Measurements from ENCODE around the gene XPR1. TPM values are rescaled to one million over a fixed set of nuclear protein-coding genes. Genes with fewer than 3 reads are reported as not detected.

Gene XPR1
- total and polyA plus RNA-seq, 10 of the 15 experiments (the other 5 are each of a cell fraction or from before 2014, with no cell fraction given): 1.1 to 33.9 (median 11.3) TPM

- H3K9me3 ChIP-seq (replicated peaks; ENCODE audit: control insufficient read depth, insufficient read depth, low read length): no peaks in the 10 kb centered on the region
- in situ Hi-C loops (cut with MboI): no loop called here
- ChIA-PET RAD21 (ENCODE audit: unreplicated experiment) (no interaction called here), CTCF (interaction anchor here (0.6 to 0.8 kb wide), 2 partner anchors 180 to 275 kb away, joined by 3 to 4 read pairs; partner anchors contain the start of gene XPR1), POLR2A (no interaction called here), SMC1A (ENCODE audit: uncharacterized antibody, unreplicated experiment) (interaction anchor here (0.7 to 1.3 kb wide), 3 partner anchors 17 to 163 kb away, joined by 3 read pairs; no protein-coding TSS in a partner anchor)
- H3K27me3 ChIP-seq (replicated peaks in 1 of 2; ENCODE audit: control insufficient read depth in 2 of 2, insufficient read depth in 2 of 2, low read length in 1 of 2): no peaks in the 10 kb centered on the region
- H2AFZ ChIP-seq (ENCODE audit: control insufficient read depth, low read depth, low read length): no peak overlapping the region
- DNase-seq (ENCODE audit: low read depth, low spot score) (no peak), ATAC-seq (no peak), FAIRE-seq (no peak)
- peaks cover 0 to 4% of the 10 kb centered on the region in 2 experiments; a peak in 2 of 4 replicates for H3K36me3 ChIP-seq (ENCODE audit: control insufficient read depth in 2 of 2, insufficient read depth in 2 of 2, low read length in 1 of 2)
- no peak overlapping the region for H3K4me3 ChIP-seq
- H4K20me1 ChIP-seq (ENCODE audit: control insufficient read depth, insufficient read depth): no peaks in the 10 kb centered on the region
- no peaks in the 10 kb centered on the region for H3K4me1 ChIP-seq (ENCODE audit: control insufficient read depth, insufficient read depth, low read length)
- TF ChIP-seq HSF1 (IDR thresholded peaks at IDR 0.05; ENCODE audit: low read depth, low read length) (no peak), MEF2A (IDR thresholded peaks at IDR 0.05; ENCODE audit: insufficient read depth, low read depth, low read length) (no peak), ZBTB40 (IDR thresholded peaks at IDR 0.05; ENCODE audit: borderline replicate concordance) (no peak), RFX5 (IDR thresholded peaks at IDR 0.05; ENCODE audit: low read depth, low read length) (no peak), CHD2 (IDR thresholded peaks at IDR 0.05; ENCODE audit: borderline replicate concordance, low read depth, low read length) (no peak)
- no peak overlapping the region for H3K9ac ChIP-seq (ENCODE audit: control insufficient read depth, insufficient read depth, low read length)
- H3K79me2 ChIP-seq (ENCODE audit: control insufficient read depth, insufficient read depth, low read length): no peaks in the 10 kb centered on the region
- intact Hi-C loops (cut with micrococcal nuclease; ENCODE audit: unreplicated experiment): no loop called here
- no TSS peak for BruUV-seq (replicated peaks)
- WGBS (ENCODE audit: insufficient coverage, insufficient replicate concordance, low lambda C conversion rate, missing lambda C conversion rate): 98% methylated on average over 2 of the region's 2 CpGs
- H3K27ac ChIP-seq (ENCODE audit: control insufficient read depth, insufficient read depth): no peak overlapping the region
- H3K4me2 ChIP-seq (ENCODE audit: control insufficient read depth, insufficient read depth): no peak overlapping the region
These were observed 179.5 kb downstream of the XPR1 start for GRCh38 chr1:180811298-180811697.
